GM23338 (cell line): ENCODE results near the gene AP2B1. TPM values are rescaled to one million over a fixed set of nuclear protein-coding genes. Genes with fewer than 3 reads are reported as not detected.

Experiments
- ATAC-seq: fragments of 200-7000 bp; cut with Tn5 transposase; 3 replicates; pipeline ENCODE4 v1.9.1; 2020
- DNase-seq: peaks from one replicate; pipeline ENCODE4 v3.0.0-alpha.2; 2015; ENCODE audit warnings: low spot score
- H2AFZ ChIP-seq: fragments of 200-600 bp; sonication (generic); 2 replicates; pipeline ENCODE4 v1.8.0; 2016; ENCODE audit warnings: antibody characterized with exemption, mild to moderate bottlenecking, moderate library complexity
- H3F3A ChIP-seq: fragments of 200-600 bp; sonication (generic); replicated peaks from 2 replicates; pipeline ENCODE4 v1.8.0; 2017; ENCODE audit warnings: antibody characterized with exemption, mixed run types, low read depth
- H3K27ac ChIP-seq: fragments of 200-600 bp; sonication (generic); 2 replicates; pipeline ENCODE4 v1.6.1; 2016; ENCODE audit warnings: low read depth
- H3K27me3 ChIP-seq: fragments of 200-600 bp; sonication (generic); 2 replicates; pipeline ENCODE4 v1.8.0; 2016; ENCODE audit warnings: mild to moderate bottlenecking, mixed run types, moderate library complexity; ENCODE audit not compliant: insufficient read depth
- H3K36me3 ChIP-seq: fragments of 200-600 bp; sonication (generic); 2 replicates; pipeline ENCODE4 v1.8.0; 2016; ENCODE audit warnings: mild to moderate bottlenecking; ENCODE audit not compliant: insufficient read depth
- H3K4me1 ChIP-seq: fragments of 200-600 bp; sonication (generic); 2 replicates; pipeline ENCODE4 v1.8.0; 2016; ENCODE audit warnings: mild to moderate bottlenecking, moderate library complexity; ENCODE audit not compliant: insufficient read depth
- H3K4me2 ChIP-seq: fragments of 200-600 bp; sonication (generic); 2 replicates; pipeline ENCODE4 v1.7.1; 2017; ENCODE audit warnings: mixed run types
- H3K4me3 ChIP-seq: fragments of 200-600 bp; sonication (generic); 2 replicates; pipeline ENCODE4 v1.6.1; 2016; ENCODE audit warnings: mixed run types
- H3K79me2 ChIP-seq: fragments of 200-600 bp; sonication (generic); replicated peaks from 2 replicates; pipeline ENCODE4 v1.8.0; 2017; ENCODE audit warnings: mild to moderate bottlenecking; ENCODE audit not compliant: insufficient read depth
- H3K9me2 ChIP-seq: fragments of 200-600 bp; sonication (generic); 2 replicates; pipeline ENCODE4 v1.8.0; 2017; ENCODE audit not compliant: insufficient read depth
- H4K20me1 ChIP-seq: fragments of 200-600 bp; sonication (generic); replicated peaks from 2 replicates; pipeline ENCODE4 v1.8.0; 2017; ENCODE audit warnings: mild to moderate bottlenecking; ENCODE audit not compliant: insufficient read depth
- H3K27ac Mint-ChIP-seq: 2 replicates; pipeline ENCODE4 v1.8.0; 2020; ENCODE audit warnings: inconsistent platforms, mild to moderate bottlenecking, moderate library complexity, mixed read lengths
- H3K27me3 Mint-ChIP-seq: 3 replicates; pipeline ENCODE4 v1.8.0; 2022; ENCODE audit warnings: low read depth, mild to moderate bottlenecking, moderate library complexity, mixed read lengths, inconsistent platforms; ENCODE audit not compliant: insufficient read depth, poor library complexity
- H3K36me3 Mint-ChIP-seq: 3 replicates; pipeline ENCODE4 v1.8.0; 2021; ENCODE audit warnings: low read depth, mild to moderate bottlenecking, inconsistent platforms, moderate library complexity, mixed read lengths
- H3K4me1 Mint-ChIP-seq: 3 replicates; pipeline ENCODE4 v1.8.0; 2020; ENCODE audit warnings: mild to moderate bottlenecking, inconsistent platforms, mixed read lengths
- H3K4me3 Mint-ChIP-seq: 3 replicates; pipeline ENCODE4 v1.8.0; 2021; ENCODE audit warnings: moderate library complexity, mild to moderate bottlenecking, inconsistent platforms, mixed read lengths
- H3K9me3 Mint-ChIP-seq: 3 replicates; pipeline ENCODE4 v1.8.0; 2020; ENCODE audit warnings: moderate library complexity, mild to moderate bottlenecking, inconsistent platforms, mixed read lengths
- CREB1 ChIP-seq: fragments of 250-450 bp; sonication (Bioruptor Pico); IDR thresholded peaks from 2 replicates; pipeline ENCODE4 v1.5.0; 2020; ENCODE audit warnings: low read depth, mild to moderate bottlenecking, moderate library complexity
- EZH2 ChIP-seq: fragments of 200-600 bp; sonication (generic); IDR thresholded peaks from one replicate; pipeline ENCODE4 v1.8.0; 2017; ENCODE audit warnings: antibody characterized with exemption, mild to moderate bottlenecking, low read depth; ENCODE audit not compliant: unreplicated experiment
- EZH2phosphoT487 ChIP-seq: fragments of 200-600 bp; sonication (generic); IDR thresholded peaks from one replicate; pipeline ENCODE4 v1.8.1; 2018; ENCODE audit warnings: antibody characterized with exemption; ENCODE audit not compliant: unreplicated experiment
- JUNB ChIP-seq: IDR thresholded peaks from one replicate; pipeline ENCODE4 v1.6.1; 2016; ENCODE audit warnings: antibody characterized with exemption; ENCODE audit not compliant: unreplicated experiment
- NANOG ChIP-seq: IDR thresholded peaks from 2 replicates; pipeline ENCODE4 v1.6.1; 2016; ENCODE audit warnings: antibody characterized with exemption, borderline replicate concordance
- POLR2AphosphoS5 ChIP-seq: IDR thresholded peaks from 2 replicates; pipeline ENCODE4 v1.6.1; 2016; ENCODE audit warnings: antibody characterized with exemption, low read depth
- STAT1 ChIP-seq: IDR thresholded peaks from one replicate; pipeline ENCODE4 v1.6.1; 2016; ENCODE audit warnings: antibody characterized with exemption; ENCODE audit not compliant: unreplicated experiment
- ZNF114 ChIP-seq: fragments of 250-450 bp; sonication (Bioruptor Pico); IDR thresholded peaks from 2 replicates; pipeline ENCODE4 v1.5.0; 2020; ENCODE audit warnings: mild to moderate bottlenecking, moderate library complexity
- ZNF331 ChIP-seq: fragments of 250-450 bp; sonication (Bioruptor Pico); IDR thresholded peaks from 2 replicates; pipeline ENCODE4 v1.5.0; 2020; ENCODE audit warnings: low read depth, mild to moderate bottlenecking, moderate library complexity
- polyA plus RNA-seq: library from polyadenylated mRNA; unstranded; fragments of >200 nt; fragmentation: Nextera tagmentation; extraction: Ambion mirVana; gene quantifications from 2 replicates; pipeline ENCODE4 v1.2.1, GENCODE V29; 2016
- total RNA-seq: library from RNA; depleted of rRNA; stranded (reverse); fragments of >200 nt; shearing (Covaris generic); gene quantifications from 2 replicates; pipeline ENCODE4 v1.2.3, GENCODE V29; 2014
- TF ChIP-seq, protein P1 (sequence below), 2 experiments: fragments of 200-600 bp in 1 of 2; sonication (generic) in 1 of 2; conservative IDR thresholded peaks; 2 replicates each; pipeline versions ENCODE4 v1.5.1 to v1.6.1; 2016 to 2017; ENCODE audit warnings: antibody characterized with exemption in 2 of 2, low read depth in 2 of 2, mild to moderate bottlenecking in 2 of 2, moderate library complexity in 1 of 2
- TF ChIP-seq, protein P2 (sequence below): fragments of 250-450 bp; sonication (Bioruptor Pico); IDR thresholded peaks from 2 replicates; pipeline ENCODE4 v1.5.0; 2020; ENCODE audit warnings: mild to moderate bottlenecking, moderate library complexity
- TF ChIP-seq, protein P3 (sequence below): IDR thresholded peaks from one replicate; pipeline ENCODE4 v1.6.1; 2018; ENCODE audit warnings: antibody characterized with exemption; ENCODE audit not compliant: unreplicated experiment
- TF ChIP-seq, protein P4 (sequence below): IDR thresholded peaks from 2 replicates; pipeline ENCODE4 v1.6.1; 2016; ENCODE audit warnings: antibody characterized with exemption

AP2B1 gene
- total and polyA plus RNA-seq, 2 experiments from 2014 or later = 89.7 to 144 TPM

DNA sequence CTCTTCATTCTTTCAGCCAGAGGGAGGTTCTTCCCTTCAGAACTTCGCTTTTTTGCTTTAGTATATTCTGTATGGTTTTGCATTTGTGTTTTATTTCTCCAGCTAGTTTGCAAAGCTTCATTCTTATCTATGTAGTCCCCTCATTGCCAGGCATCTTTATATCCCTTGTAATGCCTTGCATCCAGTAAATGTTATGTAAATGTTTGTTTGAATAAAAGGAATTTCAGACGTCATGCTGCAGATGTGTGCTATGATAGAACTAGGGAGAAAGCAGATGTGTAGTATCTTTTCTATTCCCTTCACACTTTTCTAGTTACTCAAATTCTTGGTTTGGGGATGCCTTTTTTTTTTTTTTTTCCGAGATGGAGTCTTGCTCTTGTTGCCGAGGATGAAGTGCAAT, 81.7 kb downstream of the AP2B1 start:
- peaks cover 26% of the 10 kb centered on the region for H3K4me1 ChIP-seq
- ATAC-seq = no peak
- peaks cover 8% of the 10 kb centered on the region; the same call in 1 of the 2 replicates for H3K36me3 ChIP-seq
- H3K36me3 Mint-ChIP-seq = peaks cover 25% of the 10 kb centered on the region
- no peaks in the 10 kb centered on the region for H3K27me3 ChIP-seq
- H3K4me3 Mint-ChIP-seq = no peak overlapping the region; the same call in 2 of the 3 replicates
- H3K27ac ChIP-seq = no peak overlapping the region; the same call in 1 of the 2 replicates
- no peaks in the 10 kb centered on the region for H3K79me2 ChIP-seq
- peaks cover 12% of the 10 kb centered on the region for H3K4me1 Mint-ChIP-seq
- H3K4me2 ChIP-seq = 0 out of 2 replicates have a peak overlapping the region, but pooled peaks have one; percentile 23
- H4K20me1 ChIP-seq = no peaks in the 10 kb centered on the region
- no peaks in the 10 kb centered on the region for H3K9me2 ChIP-seq
- no peaks in the 10 kb centered on the region for H3K9me3 Mint-ChIP-seq
- peak overlapping the region; percentile 31 for H3K27ac Mint-ChIP-seq
- no peak for DNase-seq
- TF ChIP-seq, protein P1, sequence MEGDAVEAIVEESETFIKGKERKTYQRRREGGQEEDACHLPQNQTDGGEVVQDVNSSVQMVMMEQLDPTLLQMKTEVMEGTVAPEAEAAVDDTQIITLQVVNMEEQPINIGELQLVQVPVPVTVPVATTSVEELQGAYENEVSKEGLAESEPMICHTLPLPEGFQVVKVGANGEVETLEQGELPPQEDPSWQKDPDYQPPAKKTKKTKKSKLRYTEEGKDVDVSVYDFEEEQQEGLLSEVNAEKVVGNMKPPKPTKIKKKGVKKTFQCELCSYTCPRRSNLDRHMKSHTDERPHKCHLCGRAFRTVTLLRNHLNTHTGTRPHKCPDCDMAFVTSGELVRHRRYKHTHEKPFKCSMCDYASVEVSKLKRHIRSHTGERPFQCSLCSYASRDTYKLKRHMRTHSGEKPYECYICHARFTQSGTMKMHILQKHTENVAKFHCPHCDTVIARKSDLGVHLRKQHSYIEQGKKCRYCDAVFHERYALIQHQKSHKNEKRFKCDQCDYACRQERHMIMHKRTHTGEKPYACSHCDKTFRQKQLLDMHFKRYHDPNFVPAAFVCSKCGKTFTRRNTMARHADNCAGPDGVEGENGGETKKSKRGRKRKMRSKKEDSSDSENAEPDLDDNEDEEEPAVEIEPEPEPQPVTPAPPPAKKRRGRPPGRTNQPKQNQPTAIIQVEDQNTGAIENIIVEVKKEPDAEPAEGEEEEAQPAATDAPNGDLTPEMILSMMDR (conservative IDR thresholded peaks at IDR 0.05; ENCODE audit: low read depth in 2 of 2) = no peak
- TF ChIP-seq POLR2AphosphoS5 = no peak
- TF ChIP-seq STAT1 = no peak
- no peak for TF ChIP-seq EZH2phosphoT487
- no peak for TF ChIP-seq ZNF114
- TF ChIP-seq CREB1 (CRISPR knock-in tag) = no peak
- TF ChIP-seq, protein P2, sequence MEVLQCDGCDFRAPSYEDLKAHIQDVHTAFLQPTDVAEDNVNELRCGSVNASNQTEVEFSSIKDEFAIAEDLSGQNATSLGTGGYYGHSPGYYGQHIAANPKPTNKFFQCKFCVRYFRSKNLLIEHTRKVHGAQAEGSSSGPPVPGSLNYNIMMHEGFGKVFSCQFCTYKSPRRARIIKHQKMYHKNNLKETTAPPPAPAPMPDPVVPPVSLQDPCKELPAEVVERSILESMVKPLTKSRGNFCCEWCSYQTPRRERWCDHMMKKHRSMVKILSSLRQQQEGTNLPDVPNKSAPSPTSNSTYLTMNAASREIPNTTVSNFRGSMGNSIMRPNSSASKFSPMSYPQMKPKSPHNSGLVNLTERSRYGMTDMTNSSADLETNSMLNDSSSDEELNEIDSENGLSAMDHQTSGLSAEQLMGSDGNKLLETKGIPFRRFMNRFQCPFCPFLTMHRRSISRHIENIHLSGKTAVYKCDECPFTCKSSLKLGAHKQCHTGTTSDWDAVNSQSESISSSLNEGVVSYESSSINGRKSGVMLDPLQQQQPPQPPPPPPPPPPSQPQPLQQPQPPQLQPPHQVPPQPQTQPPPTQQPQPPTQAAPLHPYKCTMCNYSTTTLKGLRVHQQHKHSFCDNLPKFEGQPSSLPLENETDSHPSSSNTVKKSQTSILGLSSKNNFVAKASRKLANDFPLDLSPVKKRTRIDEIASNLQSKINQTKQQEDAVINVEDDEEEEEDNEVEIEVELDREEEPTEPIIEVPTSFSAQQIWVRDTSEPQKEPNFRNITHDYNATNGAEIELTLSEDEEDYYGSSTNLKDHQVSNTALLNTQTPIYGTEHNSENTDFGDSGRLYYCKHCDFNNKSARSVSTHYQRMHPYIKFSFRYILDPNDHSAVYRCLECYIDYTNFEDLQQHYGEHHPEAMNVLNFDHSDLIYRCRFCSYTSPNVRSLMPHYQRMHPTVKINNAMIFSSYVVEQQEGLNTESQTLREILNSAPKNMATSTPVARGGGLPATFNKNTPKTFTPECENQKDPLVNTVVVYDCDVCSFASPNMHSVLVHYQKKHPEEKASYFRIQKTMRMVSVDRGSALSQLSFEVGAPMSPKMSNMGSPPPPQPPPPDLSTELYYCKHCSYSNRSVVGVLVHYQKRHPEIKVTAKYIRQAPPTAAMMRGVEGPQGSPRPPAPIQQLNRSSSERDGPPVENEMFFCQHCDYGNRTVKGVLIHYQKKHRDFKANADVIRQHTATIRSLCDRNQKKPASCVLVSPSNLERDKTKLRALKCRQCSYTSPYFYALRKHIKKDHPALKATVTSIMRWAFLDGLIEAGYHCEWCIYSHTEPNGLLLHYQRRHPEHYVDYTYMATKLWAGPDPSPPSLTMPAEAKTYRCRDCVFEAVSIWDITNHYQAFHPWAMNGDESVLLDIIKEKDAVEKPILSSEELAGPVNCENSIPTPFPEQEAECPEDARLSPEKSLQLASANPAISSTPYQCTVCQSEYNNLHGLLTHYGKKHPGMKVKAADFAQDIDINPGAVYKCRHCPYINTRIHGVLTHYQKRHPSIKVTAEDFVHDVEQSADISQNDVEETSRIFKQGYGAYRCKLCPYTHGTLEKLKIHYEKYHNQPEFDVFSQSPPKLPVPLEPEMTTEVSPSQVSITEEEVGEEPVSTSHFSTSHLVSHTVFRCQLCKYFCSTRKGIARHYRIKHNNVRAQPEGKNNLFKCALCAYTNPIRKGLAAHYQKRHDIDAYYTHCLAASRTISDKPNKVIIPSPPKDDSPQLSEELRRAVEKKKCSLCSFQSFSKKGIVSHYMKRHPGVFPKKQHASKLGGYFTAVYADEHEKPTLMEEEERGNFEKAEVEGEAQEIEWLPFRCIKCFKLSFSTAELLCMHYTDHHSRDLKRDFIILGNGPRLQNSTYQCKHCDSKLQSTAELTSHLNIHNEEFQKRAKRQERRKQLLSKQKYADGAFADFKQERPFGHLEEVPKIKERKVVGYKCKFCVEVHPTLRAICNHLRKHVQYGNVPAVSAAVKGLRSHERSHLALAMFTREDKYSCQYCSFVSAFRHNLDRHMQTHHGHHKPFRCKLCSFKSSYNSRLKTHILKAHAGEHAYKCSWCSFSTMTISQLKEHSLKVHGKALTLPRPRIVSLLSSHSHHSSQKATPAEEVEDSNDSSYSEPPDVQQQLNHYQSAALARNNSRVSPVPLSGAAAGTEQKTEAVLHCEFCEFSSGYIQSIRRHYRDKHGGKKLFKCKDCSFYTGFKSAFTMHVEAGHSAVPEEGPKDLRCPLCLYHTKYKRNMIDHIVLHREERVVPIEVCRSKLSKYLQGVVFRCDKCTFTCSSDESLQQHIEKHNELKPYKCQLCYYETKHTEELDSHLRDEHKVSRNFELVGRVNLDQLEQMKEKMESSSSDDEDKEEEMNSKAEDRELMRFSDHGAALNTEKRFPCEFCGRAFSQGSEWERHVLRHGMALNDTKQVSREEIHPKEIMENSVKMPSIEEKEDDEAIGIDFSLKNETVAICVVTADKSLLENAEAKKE (CRISPR knock-in tag) = no peak
- TF ChIP-seq ZNF331 = no peak
- no peak for TF ChIP-seq NANOG
- TF ChIP-seq, protein P3, sequence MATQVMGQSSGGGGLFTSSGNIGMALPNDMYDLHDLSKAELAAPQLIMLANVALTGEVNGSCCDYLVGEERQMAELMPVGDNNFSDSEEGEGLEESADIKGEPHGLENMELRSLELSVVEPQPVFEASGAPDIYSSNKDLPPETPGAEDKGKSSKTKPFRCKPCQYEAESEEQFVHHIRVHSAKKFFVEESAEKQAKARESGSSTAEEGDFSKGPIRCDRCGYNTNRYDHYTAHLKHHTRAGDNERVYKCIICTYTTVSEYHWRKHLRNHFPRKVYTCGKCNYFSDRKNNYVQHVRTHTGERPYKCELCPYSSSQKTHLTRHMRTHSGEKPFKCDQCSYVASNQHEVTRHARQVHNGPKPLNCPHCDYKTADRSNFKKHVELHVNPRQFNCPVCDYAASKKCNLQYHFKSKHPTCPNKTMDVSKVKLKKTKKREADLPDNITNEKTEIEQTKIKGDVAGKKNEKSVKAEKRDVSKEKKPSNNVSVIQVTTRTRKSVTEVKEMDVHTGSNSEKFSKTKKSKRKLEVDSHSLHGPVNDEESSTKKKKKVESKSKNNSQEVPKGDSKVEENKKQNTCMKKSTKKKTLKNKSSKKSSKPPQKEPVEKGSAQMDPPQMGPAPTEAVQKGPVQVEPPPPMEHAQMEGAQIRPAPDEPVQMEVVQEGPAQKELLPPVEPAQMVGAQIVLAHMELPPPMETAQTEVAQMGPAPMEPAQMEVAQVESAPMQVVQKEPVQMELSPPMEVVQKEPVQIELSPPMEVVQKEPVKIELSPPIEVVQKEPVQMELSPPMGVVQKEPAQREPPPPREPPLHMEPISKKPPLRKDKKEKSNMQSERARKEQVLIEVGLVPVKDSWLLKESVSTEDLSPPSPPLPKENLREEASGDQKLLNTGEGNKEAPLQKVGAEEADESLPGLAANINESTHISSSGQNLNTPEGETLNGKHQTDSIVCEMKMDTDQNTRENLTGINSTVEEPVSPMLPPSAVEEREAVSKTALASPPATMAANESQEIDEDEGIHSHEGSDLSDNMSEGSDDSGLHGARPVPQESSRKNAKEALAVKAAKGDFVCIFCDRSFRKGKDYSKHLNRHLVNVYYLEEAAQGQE = no peak
- TF ChIP-seq, protein P4, sequence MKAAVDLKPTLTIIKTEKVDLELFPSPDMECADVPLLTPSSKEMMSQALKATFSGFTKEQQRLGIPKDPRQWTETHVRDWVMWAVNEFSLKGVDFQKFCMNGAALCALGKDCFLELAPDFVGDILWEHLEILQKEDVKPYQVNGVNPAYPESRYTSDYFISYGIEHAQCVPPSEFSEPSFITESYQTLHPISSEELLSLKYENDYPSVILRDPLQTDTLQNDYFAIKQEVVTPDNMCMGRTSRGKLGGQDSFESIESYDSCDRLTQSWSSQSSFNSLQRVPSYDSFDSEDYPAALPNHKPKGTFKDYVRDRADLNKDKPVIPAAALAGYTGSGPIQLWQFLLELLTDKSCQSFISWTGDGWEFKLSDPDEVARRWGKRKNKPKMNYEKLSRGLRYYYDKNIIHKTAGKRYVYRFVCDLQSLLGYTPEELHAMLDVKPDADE = no peak
- no peak for TF ChIP-seq JUNB
- TF ChIP-seq EZH2 = no peak
- no peak overlapping the region for H2AFZ ChIP-seq
- no peaks in the 10 kb centered on the region for H3F3A ChIP-seq
- H3K27me3 Mint-ChIP-seq = no peaks in the 10 kb centered on the region
- H3K4me3 ChIP-seq = no peak overlapping the region
